GM15510 (cell line): ENCODE data around the gene PWWP3B.

Source experiments
- POLR2A ChIP-seq: IDR thresholded peaks from 3 replicates; pipeline ENCODE4 v1.6.1; 2011; ENCODE audit warnings: borderline replicate concordance; ENCODE audit not compliant: insufficient read length; ENCODE audit errors: extremely low read depth

The PWWP3B gene

GRCh38 chrX:106168107-106168506 lies at the start of gene PWWP3B:
TSS of gene PWWP3B (plus strand) at chrX:106168305. CDS start at chrX:106205433, 37,128 bp downstream.
- TF ChIP-seq POLR2A, result no peak

- TF ChIP-seq POLR2A, result no peak
These were observed 29.1 kb upstream of the PWWP3B start for GRCh38 chrX:106139048-106139447.

- TF ChIP-seq POLR2A, result no peak
These were observed 23.1 kb upstream of the PWWP3B start for GRCh38 chrX:106144755-106145639.

GRCh38 chrX:106150701-106151100 lies 17.4 kb upstream of the PWWP3B start:
- TF ChIP-seq POLR2A, result no peak

GRCh38 chrX:106159861-106160282 lies 8.2 kb upstream of the PWWP3B start:
- no peak for TF ChIP-seq POLR2A

- TF ChIP-seq POLR2A, result no peak
These were observed 2.2 kb downstream of the PWWP3B start for GRCh38 chrX:106170318-106170717.

- TF ChIP-seq POLR2A, result no peak
These were observed 3.3 kb downstream of the PWWP3B start for GRCh38 chrX:106171293-106171820.

- no peak for TF ChIP-seq POLR2A
These were observed 9.2 kb downstream of the PWWP3B start for GRCh38 chrX:106177106-106177981.

GRCh38 chrX:106177982-106178321 lies 9.8 kb downstream of the PWWP3B start:
- no peak for TF ChIP-seq POLR2A

GRCh38 chrX:106178826-106179225 lies 10.7 kb downstream of the PWWP3B start:
- TF ChIP-seq POLR2A, result no peak

GRCh38 chrX:106201502-106202178 lies 33.5 kb downstream of the PWWP3B start:
- TF ChIP-seq POLR2A, result no peak

- TF ChIP-seq POLR2A, result no peak
These were observed 35.2 kb downstream of the PWWP3B start for GRCh38 chrX:106203315-106203714.

- TF ChIP-seq POLR2A, result no peak
These were observed 40.0 kb downstream of the PWWP3B start for GRCh38 chrX:106208154-106208553.
